K562 (cell line): ENCODE data around the gene EFCAB10. TPM values are rescaled to one million over a fixed set of nuclear protein-coding genes. Genes with fewer than 3 reads are reported as not detected.

Experiments
- BCOR ChIP-seq: fragments of 450-650 bp; IDR thresholded peaks from 2 replicates; pipeline ENCODE4 v1.6.1; 2016
- CBX3 ChIP-seq, 2 experiments: IDR thresholded peaks; 1 replicate in 1 of 2; 2 replicates in 1 of 2; pipeline ENCODE4 v1.6.1; 2012; ENCODE audit warnings: inconsistent platforms in 2 of 2, low read length in 2 of 2, borderline replicate concordance in 1 of 2, control low read depth in 1 of 2
- ETV6 ChIP-seq, 3 experiments: fragments of 150-350 bp in 1 of 3; sonication (generic) in 1 of 3; formaldehyde crosslinking in 1 of 3; IDR thresholded peaks; 2 replicates each; pipeline versions ENCODE4 v1.6.1 to v1.8.0; 2014 to 2022; ENCODE audit warnings: borderline replicate concordance in 2 of 3, low read depth in 2 of 3, antibody characterized with exemption in 1 of 3, low read length in 1 of 3, mild to moderate bottlenecking in 1 of 3, missing genetic modification reagents in 1 of 3
- GABPB1 ChIP-seq: sonication (generic); formaldehyde crosslinking; IDR thresholded peaks from 2 replicates; pipeline ENCODE4 v1.8.0; 2022; ENCODE audit warnings: mild to moderate bottlenecking, missing genetic modification reagents
- HEY1 ChIP-seq: fragments of 250-450 bp; sonication (Bioruptor Pico); IDR thresholded peaks from 2 replicates; pipeline ENCODE4 v1.5.0; 2020; ENCODE audit warnings: mild to moderate bottlenecking, moderate library complexity, borderline replicate concordance
- HNRNPH1 ChIP-seq: fragments of 200-400 bp; formaldehyde crosslinking; optimal IDR thresholded peaks from 2 replicates; pipeline ENCODE3; 2017; ENCODE audit warnings: low read depth, mild to moderate bottlenecking, low read length, moderate library complexity
- ILF3 ChIP-seq: fragments of 450-650 bp; IDR thresholded peaks from 2 replicates; pipeline ENCODE4 v1.6.1; 2018; ENCODE audit warnings: antibody characterized with exemption, mild to moderate bottlenecking, moderate library complexity, borderline replicate concordance
- SAFB2 ChIP-seq: fragments of 200-400 bp; formaldehyde crosslinking; IDR thresholded peaks from 2 replicates; pipeline ENCODE4 v1.6.1; 2018; ENCODE audit warnings: borderline replicate concordance, low read length, low read depth, moderate library complexity; ENCODE audit not compliant: severe bottlenecking
- ZNF146 ChIP-seq: IDR thresholded peaks from one replicate; pipeline ENCODE4 v1.6.1; 2018; ENCODE audit warnings: missing compliant biosample characterization; ENCODE audit not compliant: unreplicated experiment
- ZNF274 ChIP-seq: IDR thresholded peaks from 2 replicates; pipeline ENCODE4 v1.6.1; 2011; ENCODE audit warnings: low read depth, mild to moderate bottlenecking, low read length, moderate library complexity, borderline replicate concordance
- ZNF445 ChIP-seq: fragments of 250-450 bp; sonication (Bioruptor Pico); IDR thresholded peaks from 2 replicates; pipeline ENCODE4 v1.4.0; 2020; ENCODE audit warnings: low read depth, mild to moderate bottlenecking, moderate library complexity
- polyA plus RNA-seq, 8 experiments: library from polyadenylated mRNA; depleted of rRNA in 4 of 8; stranded (reverse) in 5 of 8; unstranded in 3 of 8; fragments of >200 nt; fragmentation: Nextera tagmentation in 2 of 8; fragmentation: Illumina TruSeq in 1 of 8; extraction: Ambion mirVana in 2 of 8; extraction: Trizol in 1 of 8; gene quantifications; 2 replicates each; pipeline versions ENCODE4 v1.2.1 to v1.2.3, GENCODE V29; 2011 to 2014; ENCODE audit warnings: inconsistent platforms in 1 of 8, missing spikeins in 1 of 8
- total RNA-seq, 7 experiments: library from RNA; depleted of rRNA in 6 of 7; stranded (reverse); fragments of >200 nt in 6 of 7; fragmentation: Illumina TruSeq in 2 of 7; extraction: Trizol in 2 of 7; gene quantifications; 2 replicates each; pipeline versions ENCODE4 v1.2.1 to v1.2.3, GENCODE V29; 2011 to 2021; ENCODE audit warnings: low replicate concordance in 1 of 7
- TF ChIP-seq, protein P1 (sequence below): sonication (generic); formaldehyde crosslinking; IDR thresholded peaks from 2 replicates; pipeline ENCODE4 v1.9.0; 2022; ENCODE audit warnings: mild to moderate bottlenecking, missing genetic modification reagents
- TF ChIP-seq, protein P2 (sequence below): fragments of 250-450 bp; sonication (Bioruptor Pico); IDR thresholded peaks from 2 replicates; pipeline ENCODE4 v1.5.0; 2020; ENCODE audit warnings: mild to moderate bottlenecking, borderline replicate concordance
- TF ChIP-seq, protein P3 (sequence below), 2 experiments: fragments of 450-650 bp in 1 of 2; sonication (generic) in 1 of 2; formaldehyde crosslinking in 1 of 2; IDR thresholded peaks; 2 replicates each; pipeline versions ENCODE4 v1.7.1 to v1.9.0; 2016 to 2022; ENCODE audit warnings: inconsistent platforms in 1 of 2, mild to moderate bottlenecking in 1 of 2, missing genetic modification reagents in 1 of 2

The EFCAB10 gene
- total and polyA plus RNA-seq, 9 of the 15 experiments (the other 6 are each of a cell fraction or from before 2014, with no cell fraction given): 5.0 to 21.4 (median 16.8) TPM

DNA sequence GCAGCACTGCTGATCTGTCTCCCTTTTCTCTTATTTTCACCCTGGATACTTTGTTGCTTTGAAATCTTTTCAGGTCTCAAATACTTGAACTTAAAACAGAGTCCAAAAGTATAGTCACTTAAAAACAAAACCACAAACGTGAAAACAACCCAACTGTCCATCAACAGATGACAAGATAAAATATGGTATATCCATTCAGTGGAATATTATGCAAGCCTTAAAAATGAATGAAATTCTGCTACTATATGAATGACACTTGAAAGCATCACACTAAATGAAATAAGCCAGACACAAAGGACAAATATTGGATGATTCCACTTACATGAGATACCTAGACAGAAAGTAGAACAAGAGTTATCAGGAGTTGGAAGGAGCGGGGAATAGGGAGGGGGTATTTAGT, 44.7 kb upstream of the EFCAB10 start (continued):
- no peak for TF ChIP-seq ZNF445 (CRISPR knock-in tag)
- TF ChIP-seq, protein P1, sequence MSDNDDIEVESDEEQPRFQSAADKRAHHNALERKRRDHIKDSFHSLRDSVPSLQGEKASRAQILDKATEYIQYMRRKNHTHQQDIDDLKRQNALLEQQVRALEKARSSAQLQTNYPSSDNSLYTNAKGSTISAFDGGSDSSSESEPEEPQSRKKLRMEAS (CRISPR knock-in tag): no peak
- TF ChIP-seq, protein P2, sequence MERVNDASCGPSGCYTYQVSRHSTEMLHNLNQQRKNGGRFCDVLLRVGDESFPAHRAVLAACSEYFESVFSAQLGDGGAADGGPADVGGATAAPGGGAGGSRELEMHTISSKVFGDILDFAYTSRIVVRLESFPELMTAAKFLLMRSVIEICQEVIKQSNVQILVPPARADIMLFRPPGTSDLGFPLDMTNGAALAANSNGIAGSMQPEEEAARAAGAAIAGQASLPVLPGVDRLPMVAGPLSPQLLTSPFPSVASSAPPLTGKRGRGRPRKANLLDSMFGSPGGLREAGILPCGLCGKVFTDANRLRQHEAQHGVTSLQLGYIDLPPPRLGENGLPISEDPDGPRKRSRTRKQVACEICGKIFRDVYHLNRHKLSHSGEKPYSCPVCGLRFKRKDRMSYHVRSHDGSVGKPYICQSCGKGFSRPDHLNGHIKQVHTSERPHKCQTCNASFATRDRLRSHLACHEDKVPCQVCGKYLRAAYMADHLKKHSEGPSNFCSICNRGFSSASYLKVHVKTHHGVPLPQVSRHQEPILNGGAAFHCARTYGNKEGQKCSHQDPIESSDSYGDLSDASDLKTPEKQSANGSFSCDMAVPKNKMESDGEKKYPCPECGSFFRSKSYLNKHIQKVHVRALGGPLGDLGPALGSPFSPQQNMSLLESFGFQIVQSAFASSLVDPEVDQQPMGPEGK (CRISPR knock-in tag): no peak
- TF ChIP-seq ZNF146 (CRISPR knock-in tag): peak; percentile 96
- no peak for TF ChIP-seq GABPB1 (CRISPR knock-in tag)
- TF ChIP-seq HNRNPH1: no peak
- TF ChIP-seq ETV6 (IDR thresholded peaks at IDR 0.05; ENCODE audit: borderline replicate concordance in 1 of 2, low read depth in 2 of 2, low read length in 1 of 2): no peak
- no peak for TF ChIP-seq ETV6 (CRISPR knock-in tag; IDR thresholded peaks at IDR 0.05; ENCODE audit: borderline replicate concordance)
- TF ChIP-seq ZNF274: no peak
- 0 out of 3 replicates have a peak, but pooled peaks of 1 of the 2 experiments have one; percentile 35 for TF ChIP-seq CBX3 (IDR thresholded peaks at IDR 0.05; ENCODE audit: borderline replicate concordance in 1 of 2, low read length in 2 of 2)
- no peak for TF ChIP-seq SAFB2
- TF ChIP-seq, protein P3, sequence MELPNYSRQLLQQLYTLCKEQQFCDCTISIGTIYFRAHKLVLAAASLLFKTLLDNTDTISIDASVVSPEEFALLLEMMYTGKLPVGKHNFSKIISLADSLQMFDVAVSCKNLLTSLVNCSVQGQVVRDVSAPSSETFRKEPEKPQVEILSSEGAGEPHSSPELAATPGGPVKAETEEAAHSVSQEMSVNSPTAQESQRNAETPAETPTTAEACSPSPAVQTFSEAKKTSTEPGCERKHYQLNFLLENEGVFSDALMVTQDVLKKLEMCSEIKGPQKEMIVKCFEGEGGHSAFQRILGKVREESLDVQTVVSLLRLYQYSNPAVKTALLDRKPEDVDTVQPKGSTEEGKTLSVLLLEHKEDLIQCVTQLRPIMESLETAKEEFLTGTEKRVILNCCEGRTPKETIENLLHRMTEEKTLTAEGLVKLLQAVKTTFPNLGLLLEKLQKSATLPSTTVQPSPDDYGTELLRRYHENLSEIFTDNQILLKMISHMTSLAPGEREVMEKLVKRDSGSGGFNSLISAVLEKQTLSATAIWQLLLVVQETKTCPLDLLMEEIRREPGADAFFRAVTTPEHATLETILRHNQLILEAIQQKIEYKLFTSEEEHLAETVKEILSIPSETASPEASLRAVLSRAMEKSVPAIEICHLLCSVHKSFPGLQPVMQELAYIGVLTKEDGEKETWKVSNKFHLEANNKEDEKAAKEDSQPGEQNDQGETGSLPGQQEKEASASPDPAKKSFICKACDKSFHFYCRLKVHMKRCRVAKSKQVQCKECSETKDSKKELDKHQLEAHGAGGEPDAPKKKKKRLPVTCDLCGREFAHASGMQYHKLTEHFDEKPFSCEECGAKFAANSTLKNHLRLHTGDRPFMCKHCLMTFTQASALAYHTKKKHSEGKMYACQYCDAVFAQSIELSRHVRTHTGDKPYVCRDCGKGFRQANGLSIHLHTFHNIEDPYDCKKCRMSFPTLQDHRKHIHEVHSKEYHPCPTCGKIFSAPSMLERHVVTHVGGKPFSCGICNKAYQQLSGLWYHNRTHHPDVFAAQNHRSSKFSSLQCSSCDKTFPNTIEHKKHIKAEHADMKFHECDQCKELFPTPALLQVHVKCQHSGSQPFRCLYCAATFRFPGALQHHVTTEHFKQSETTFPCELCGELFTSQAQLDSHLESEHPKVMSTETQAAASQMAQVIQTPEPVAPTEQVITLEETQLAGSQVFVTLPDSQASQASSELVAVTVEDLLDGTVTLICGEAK (IDR thresholded peaks at IDR 0.05): no peak
- TF ChIP-seq, protein P3 (CRISPR knock-in tag; IDR thresholded peaks at IDR 0.05): no peak
- no peak for TF ChIP-seq ILF3
- TF ChIP-seq BCOR: 0 out of 2 replicates have a peak, but pooled peaks have one; percentile 26
- TF ChIP-seq HEY1 (CRISPR knock-in tag): no peak
